Suprapubic skin (tissue), 4 donors: Measurements from ENCODE around the gene PLS1. TPM values are rescaled to one million over a fixed set of nuclear protein-coding genes. Genes with fewer than 3 reads are reported as not detected.

Experiments used
- DNase-seq, 2 donors: peaks; one replicate each; pipeline ENCODE4 v3.0.0-alpha.2; 2019; ENCODE audit warnings: low spot score in 2 of 2
- H3K27ac ChIP-seq: fragments of 200-600 bp; sonication (generic); one replicate; pipeline ENCODE4 v1.5.1; 2019
- H3K27me3 ChIP-seq: fragments of 200-600 bp; sonication (generic); one replicate; pipeline ENCODE4 v1.5.1; 2019
- H3K36me3 ChIP-seq: fragments of 200-600 bp; sonication (generic); one replicate; pipeline ENCODE4 v1.5.1; 2019
- H3K4me1 ChIP-seq: fragments of 200-600 bp; sonication (generic); one replicate; pipeline ENCODE4 v1.5.1; 2019
- H3K4me3 ChIP-seq: fragments of 200-600 bp; sonication (generic); one replicate; pipeline ENCODE4 v1.5.1; 2019; ENCODE audit warnings: mild to moderate bottlenecking
- H3K9me3 ChIP-seq: fragments of 200-600 bp; sonication (generic); one replicate; pipeline ENCODE4 v1.5.1; 2019
- EP300 ChIP-seq: sonication (generic); formaldehyde crosslinking; IDR thresholded peaks from one replicate; pipeline ENCODE4 v1.6.1; 2017; ENCODE audit warnings: antibody characterized with exemption
- POLR2A ChIP-seq, 2 donors: fragments of 450-650 bp; IDR thresholded peaks; one replicate each; pipeline ENCODE4 v1.6.1; 2017; ENCODE audit warnings: antibody characterized with exemption in 2 of 2, mild to moderate bottlenecking in 2 of 2, moderate library complexity in 2 of 2
- POLR2AphosphoS5 ChIP-seq, 3 donors: sonication (generic); formaldehyde crosslinking; IDR thresholded peaks; one replicate each; pipeline ENCODE4 v1.6.1; 2017; ENCODE audit warnings: antibody characterized with exemption in 3 of 3
- WGBS: methylation state at CpG from one replicate; pipeline ENCODE4 v1.1.5; 2018; 5-methylcytosine and 5-hydroxymethylcytosine counted together
- total RNA-seq, 4 donors: library from RNA; depleted of rRNA; stranded (reverse); fragments of >200 nt; gene quantifications; one replicate each; pipeline ENCODE4 v1.1.0, GENCODE V29; 2016
- TF ChIP-seq, protein P1 (sequence below), 2 donors: fragments of 200-600 bp in 1 of 2; fragments of 450-650 bp in 1 of 2; sonication (generic) in 1 of 2; IDR thresholded peaks; one replicate each; pipeline ENCODE4 v1.5.1; 2016 to 2019; ENCODE audit warnings: antibody characterized with exemption in 2 of 2, mild to moderate bottlenecking in 1 of 2, moderate library complexity in 1 of 2

Gene PLS1
- total RNA-seq, 4 donors from 2014 or later, result 4.4 to 9.1 (median 7.5) TPM

DNA sequence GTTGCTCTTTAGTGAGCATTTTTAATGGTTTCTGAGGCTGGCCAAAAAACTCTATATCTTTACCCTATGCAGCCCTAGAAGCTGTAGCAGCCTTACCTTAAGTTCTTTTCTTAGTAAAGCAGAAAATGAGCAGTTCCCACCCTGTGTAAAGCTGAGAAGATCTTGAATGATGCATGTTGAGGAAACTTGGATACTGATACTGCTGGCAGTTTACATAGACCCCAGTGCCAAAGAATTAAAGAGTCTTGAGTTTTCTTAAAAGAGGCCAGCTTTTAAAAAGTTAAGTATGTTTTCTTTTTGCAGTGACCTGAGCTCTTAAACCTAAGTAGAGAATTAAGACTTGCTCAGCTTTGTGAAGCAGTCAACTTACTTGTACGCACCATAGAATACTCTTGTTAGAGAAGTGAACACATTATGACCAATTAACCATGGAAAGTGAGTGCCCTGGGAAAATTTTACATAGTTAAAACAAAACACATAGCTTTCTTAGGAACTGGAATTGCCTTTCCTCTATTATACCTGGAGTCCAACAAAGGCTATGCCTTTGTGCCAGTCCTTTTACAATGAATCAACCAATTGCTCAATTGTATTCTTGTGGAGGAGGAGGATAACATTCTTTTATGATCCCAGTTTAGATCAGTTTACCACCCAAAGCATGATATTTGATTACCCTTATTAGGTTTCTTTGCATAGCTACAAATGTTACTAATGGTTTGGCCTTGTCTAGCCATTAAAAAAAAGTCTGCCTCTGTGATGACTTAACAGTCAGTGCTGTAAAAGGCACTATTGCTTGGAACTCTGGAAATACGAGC is 28.4 kb downstream of the PLS1 start:
- 89% methylated on average over 2 of the region's 2 CpGs for WGBS
- no peak for DNase-seq
- Histone ChIP-seq H3K36me3 (no peaks in the 10 kb centered on the region), H3K4me3 (no peak overlapping the region), H3K27me3 (no peaks in the 10 kb centered on the region), H3K27ac (no peak overlapping the region), H3K9me3 (no peaks in the 10 kb centered on the region), H3K4me1 (no peaks in the 10 kb centered on the region)
- TF ChIP-seq, protein P1, sequence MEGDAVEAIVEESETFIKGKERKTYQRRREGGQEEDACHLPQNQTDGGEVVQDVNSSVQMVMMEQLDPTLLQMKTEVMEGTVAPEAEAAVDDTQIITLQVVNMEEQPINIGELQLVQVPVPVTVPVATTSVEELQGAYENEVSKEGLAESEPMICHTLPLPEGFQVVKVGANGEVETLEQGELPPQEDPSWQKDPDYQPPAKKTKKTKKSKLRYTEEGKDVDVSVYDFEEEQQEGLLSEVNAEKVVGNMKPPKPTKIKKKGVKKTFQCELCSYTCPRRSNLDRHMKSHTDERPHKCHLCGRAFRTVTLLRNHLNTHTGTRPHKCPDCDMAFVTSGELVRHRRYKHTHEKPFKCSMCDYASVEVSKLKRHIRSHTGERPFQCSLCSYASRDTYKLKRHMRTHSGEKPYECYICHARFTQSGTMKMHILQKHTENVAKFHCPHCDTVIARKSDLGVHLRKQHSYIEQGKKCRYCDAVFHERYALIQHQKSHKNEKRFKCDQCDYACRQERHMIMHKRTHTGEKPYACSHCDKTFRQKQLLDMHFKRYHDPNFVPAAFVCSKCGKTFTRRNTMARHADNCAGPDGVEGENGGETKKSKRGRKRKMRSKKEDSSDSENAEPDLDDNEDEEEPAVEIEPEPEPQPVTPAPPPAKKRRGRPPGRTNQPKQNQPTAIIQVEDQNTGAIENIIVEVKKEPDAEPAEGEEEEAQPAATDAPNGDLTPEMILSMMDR (IDR thresholded peaks at IDR 0.05), result no peak

DNA sequence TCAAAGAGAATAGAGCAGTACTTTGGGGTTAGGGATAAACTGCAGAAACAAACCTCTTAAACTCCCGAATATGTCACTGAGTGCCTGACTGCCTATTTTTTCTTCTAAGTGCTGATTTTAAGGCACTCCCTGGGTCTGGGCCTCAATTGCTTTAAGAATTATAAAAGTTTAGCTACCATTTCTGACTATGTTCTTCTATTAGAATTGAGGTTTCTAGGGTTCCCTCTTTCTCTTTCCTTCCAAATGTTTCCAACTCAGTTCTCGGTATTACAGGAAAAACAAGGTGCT is 28.9 kb downstream of the PLS1 start:
- H3K36me3 ChIP-seq, result no peaks in the 10 kb centered on the region
- no peaks in the 10 kb centered on the region for H3K9me3 ChIP-seq
- no peak for DNase-seq
- H3K4me3 ChIP-seq, result no peak overlapping the region
- TF ChIP-seq POLR2AphosphoS5 (IDR thresholded peaks at IDR 0.05) (no peak), EP300 (no peak), POLR2A (IDR thresholded peaks at IDR 0.05) (no peak)
- TF ChIP-seq, protein P1 (IDR thresholded peaks at IDR 0.05), result no peak
- 94% methylated on average over 2 of the region's 2 CpGs for WGBS
- no peaks in the 10 kb centered on the region for H3K4me1 ChIP-seq
- no peak overlapping the region for H3K27ac ChIP-seq
- no peaks in the 10 kb centered on the region for H3K27me3 ChIP-seq

DNA sequence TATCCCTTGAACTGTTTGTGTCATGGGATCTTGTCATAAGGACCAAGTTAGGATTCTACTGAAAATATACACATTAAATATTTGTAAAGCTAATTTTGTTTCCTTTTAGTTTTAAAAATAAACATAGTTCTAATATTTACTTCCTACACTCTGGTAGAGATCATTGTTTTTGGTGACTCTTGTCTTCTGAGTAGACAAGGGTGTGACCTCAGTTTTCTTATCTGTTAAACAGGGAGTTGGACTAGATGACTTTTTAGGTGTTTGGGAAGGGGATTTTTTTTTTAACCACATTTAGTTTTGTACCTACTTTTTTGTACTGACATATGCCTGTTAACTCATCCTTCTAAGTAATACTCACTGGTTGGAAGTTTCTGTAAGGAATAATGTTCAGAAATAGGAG is 30.8 kb downstream of the PLS1 start:
- no peak for DNase-seq
- no peaks in the 10 kb centered on the region for H3K9me3 ChIP-seq
- TF ChIP-seq POLR2AphosphoS5 (IDR thresholded peaks at IDR 0.05), result no peak
- TF ChIP-seq, protein P1 (IDR thresholded peaks at IDR 0.05), result no peak
- TF ChIP-seq EP300, result no peak
- TF ChIP-seq POLR2A (IDR thresholded peaks at IDR 0.05), result no peak

DNA sequence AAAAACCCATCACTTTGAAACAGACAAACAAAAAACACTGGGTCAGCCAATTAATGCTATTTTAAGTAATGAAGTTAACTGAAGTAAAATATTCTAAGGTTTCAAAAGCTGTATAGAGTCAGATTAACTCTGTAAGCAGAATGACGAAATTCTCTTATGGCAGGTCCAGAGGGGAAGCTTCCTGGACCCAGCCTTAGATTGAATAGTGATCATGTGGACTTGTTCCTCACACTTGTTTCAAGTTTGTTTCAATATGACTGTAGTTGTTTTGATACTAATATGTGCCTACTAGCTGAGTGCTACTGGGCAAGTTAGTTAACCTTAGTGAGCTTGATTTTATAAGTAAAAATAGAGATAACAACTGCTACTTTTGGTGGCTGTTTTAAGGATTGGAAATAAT is 32.6 kb downstream of the PLS1 start:
- H3K4me1 ChIP-seq, result no peaks in the 10 kb centered on the region
- no peak for DNase-seq
- H3K27me3 ChIP-seq, result no peaks in the 10 kb centered on the region
- no peak overlapping the region for H3K27ac ChIP-seq
- H3K36me3 ChIP-seq, result no peaks in the 10 kb centered on the region
- TF ChIP-seq, protein P1 (IDR thresholded peaks at IDR 0.05), result no peak
- TF ChIP-seq EP300 (no peak), POLR2A (IDR thresholded peaks at IDR 0.05) (no peak)
- H3K4me3 ChIP-seq, result no peak overlapping the region
- WGBS, result 84% methylated on average over 1 of the region's 1 CpG
- no peaks in the 10 kb centered on the region for H3K9me3 ChIP-seq

More for the DNA sequence above, 30.8 kb downstream of the PLS1 start:
- no peak overlapping the region for H3K4me3 ChIP-seq
- H3K36me3 ChIP-seq, result no peaks in the 10 kb centered on the region
- no peaks in the 10 kb centered on the region for H3K27me3 ChIP-seq
- no peaks in the 10 kb centered on the region for H3K4me1 ChIP-seq
- H3K27ac ChIP-seq, result no peak overlapping the region

DNA sequence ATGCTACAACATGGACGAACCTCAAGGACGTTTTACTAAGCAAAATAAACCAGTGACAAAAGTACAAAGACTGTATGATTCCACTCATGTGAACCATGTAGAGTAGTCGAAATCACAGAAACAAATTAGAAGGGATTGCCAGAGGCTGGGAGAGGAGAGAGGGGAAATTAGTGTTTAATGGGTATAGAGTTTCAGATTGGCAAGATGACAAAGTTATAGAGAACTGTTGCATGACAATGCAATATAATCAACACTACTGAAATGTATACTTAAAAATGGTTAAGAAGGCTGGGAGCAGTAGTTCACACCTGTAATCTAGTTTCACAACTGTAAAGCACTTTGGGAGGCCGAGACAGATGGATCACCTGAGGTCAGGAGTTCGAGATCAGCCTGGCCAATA is 36.9 kb downstream of the PLS1 start:
- Histone ChIP-seq H3K4me3 (no peak overlapping the region), H3K9me3 (no peaks in the 10 kb centered on the region), H3K27ac (no peak overlapping the region), H3K27me3 (no peaks in the 10 kb centered on the region), H3K36me3 (no peaks in the 10 kb centered on the region), H3K4me1 (no peaks in the 10 kb centered on the region)
- TF ChIP-seq EP300 (no peak), POLR2AphosphoS5 (IDR thresholded peaks at IDR 0.05) (no peak)
- no peak for DNase-seq
- 82% methylated on average over 5 of the region's 5 CpGs for WGBS

DNA sequence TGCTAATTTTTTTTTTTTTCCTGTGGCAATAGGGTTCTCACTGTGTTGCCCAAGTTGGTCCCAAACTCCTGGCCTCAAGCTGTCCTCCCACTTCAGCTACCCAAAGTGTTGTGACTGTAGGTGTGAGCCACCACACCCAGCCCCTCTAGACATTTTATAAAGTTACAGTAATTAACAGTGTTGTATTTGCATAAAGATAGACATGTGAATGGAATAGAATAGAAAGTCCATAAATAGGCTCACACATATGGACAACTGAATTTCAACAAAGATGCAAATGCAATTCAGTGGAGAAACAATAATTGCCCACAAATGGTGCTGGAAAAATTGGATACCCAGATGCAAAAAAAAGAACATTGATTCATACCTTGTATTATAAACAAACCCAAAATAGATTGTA is 39.9 kb downstream of the PLS1 start:
- Histone ChIP-seq H3K4me1 (no peaks in the 10 kb centered on the region), H3K4me3 (no peak overlapping the region), H3K27ac (no peak overlapping the region), H3K27me3 (no peaks in the 10 kb centered on the region), H3K9me3 (no peaks in the 10 kb centered on the region), H3K36me3 (no peaks in the 10 kb centered on the region)
- no peak for TF ChIP-seq POLR2A (IDR thresholded peaks at IDR 0.05)
- TF ChIP-seq EP300, result no peak
- no peak for TF ChIP-seq POLR2AphosphoS5 (IDR thresholded peaks at IDR 0.05)
- TF ChIP-seq, protein P1 (IDR thresholded peaks at IDR 0.05), result no peak
- DNase-seq, result no peak
